SK-N-SH (cell line): ENCODE data around the gene KCTD20. TPM values are rescaled to one million over a fixed set of nuclear protein-coding genes. Genes with fewer than 3 reads are reported as not detected.

Experiments
- CTCF ChIA-PET: fragments of 300-600, 350-600 bp; formaldehyde crosslinking; extraction: SDS; loops from one replicate; lab custom pipeline; 2021; lab: Yijun Ruan, JAX
- POLR2A ChIA-PET: fragments of 350-600 bp; sonication (Branson Sonifier 250); formaldehyde crosslinking; extraction: SDS; loops from one replicate; lab custom pipeline; 2020; ENCODE audit warnings: antibody characterized with exemption, inconsistent platforms; lab: Yijun Ruan, JAX
- DNase-seq: peaks from one replicate; pipeline ENCODE4 v3.0.0; 2012
- H2AFZ ChIP-seq: fragments of 200-600 bp; sonication (generic); 2 replicates; pipeline ENCODE4 v1.8.1; 2016; ENCODE audit warnings: antibody characterized with exemption, mild to moderate bottlenecking, low read depth
- H3F3A ChIP-seq: fragments of 200-600 bp; sonication (generic); replicated peaks from 2 replicates; pipeline ENCODE3; 2016; ENCODE audit warnings: antibody characterized with exemption, mild to moderate bottlenecking; ENCODE audit not compliant: insufficient read depth
- H3K27ac ChIP-seq, 2 experiments: fragments of 200-500 bp in 1 of 2; fragments of 200-600 bp in 1 of 2; sonication (Bioruptor generic) in 1 of 2; sonication (generic), shearing (Covaris generic) in 1 of 2; 2 replicates each; pipeline versions ENCODE4 v1.5.1 to v1.6.1; 2014 to 2016; ENCODE audit warnings: low read depth in 2 of 2, inconsistent platforms in 1 of 2, low read length in 1 of 2, mild to moderate bottlenecking in 1 of 2, mixed read lengths in 1 of 2
- H3K27me3 ChIP-seq: fragments of 200-600 bp; sonication (generic), shearing (Covaris generic); 2 replicates; pipeline ENCODE4 v1.6.1; 2016; ENCODE audit warnings: mixed run types; ENCODE audit not compliant: insufficient read depth
- H3K36me3 ChIP-seq, 2 experiments: fragments of 200-500 bp in 1 of 2; fragments of 200-600 bp in 1 of 2; sonication (Bioruptor generic) in 1 of 2; sonication (generic) in 1 of 2; replicated peaks in 1 of 2; 2 replicates each; pipeline versions ENCODE3 to v1.5.1; 2014 to 2016; ENCODE audit warnings: low read length in 1 of 2, mild to moderate bottlenecking in 1 of 2; ENCODE audit not compliant: insufficient read depth in 2 of 2, control insufficient read depth in 1 of 2
- H3K4me1 ChIP-seq, 2 experiments: fragments of 200-500 bp in 1 of 2; fragments of 200-600 bp in 1 of 2; sonication (Bioruptor generic) in 1 of 2; sonication (generic), shearing (Covaris generic) in 1 of 2; 2 replicates each; pipeline versions ENCODE4 v1.5.1 to v1.6.1; 2014 to 2016; ENCODE audit warnings: low read depth in 1 of 2, low read length in 1 of 2, mixed run types in 1 of 2; ENCODE audit not compliant: insufficient read depth in 2 of 2, control insufficient read depth in 1 of 2
- H3K4me2 ChIP-seq: fragments of 200-600 bp; sonication (generic), shearing (Covaris generic); 2 replicates; pipeline ENCODE4 v1.6.1; 2017; ENCODE audit warnings: mixed run types
- H3K4me3 ChIP-seq, 2 experiments: fragments of 200-500 bp in 1 of 2; fragments of 200-600 bp in 1 of 2; sonication (Bioruptor generic) in 1 of 2; sonication (generic), shearing (Covaris generic) in 1 of 2; 2 replicates each; pipeline versions ENCODE4 v1.5.1 to v1.8.1; 2014 to 2016; ENCODE audit warnings: low read depth in 2 of 2, inconsistent platforms in 1 of 2, low read length in 1 of 2, mild to moderate bottlenecking in 1 of 2, mixed read lengths in 1 of 2, moderate library complexity in 1 of 2
- H3K79me2 ChIP-seq: fragments of 200-600 bp; sonication (generic); 2 replicates; pipeline ENCODE4 v1.8.1; 2017; ENCODE audit warnings: mild to moderate bottlenecking; ENCODE audit not compliant: insufficient read depth
- H3K9ac ChIP-seq: fragments of 200-600 bp; sonication (generic); 2 replicates; pipeline ENCODE4 v1.6.1; 2017; ENCODE audit warnings: mixed run types
- H3K9me2 ChIP-seq: fragments of 200-600 bp; sonication (generic); 2 replicates; pipeline ENCODE4 v1.6.1; 2017; ENCODE audit warnings: mixed run types
- H3K9me3 ChIP-seq: fragments of 200-600 bp; sonication (generic); 2 replicates; pipeline ENCODE4 v1.6.1; 2017; ENCODE audit warnings: mixed run types, mild to moderate bottlenecking, moderate library complexity
- H4K20me1 ChIP-seq: fragments of 200-600 bp; sonication (generic); 2 replicates; pipeline ENCODE4 v1.6.1; 2017; ENCODE audit warnings: mild to moderate bottlenecking, mixed run types; ENCODE audit not compliant: insufficient read depth
- CHD2 ChIP-seq: fragments of 150-350 bp; IDR thresholded peaks from 2 replicates; pipeline ENCODE4 v1.6.1; 2018; ENCODE audit warnings: low read length; ENCODE audit not compliant: partially characterized antibody
- EP300 ChIP-seq, 2 experiments: IDR thresholded peaks; 2 replicates each; pipeline versions ENCODE4 v1.4.0 to v1.6.1; 2012; ENCODE audit warnings: borderline replicate concordance in 1 of 2, low read depth in 1 of 2, low read length in 1 of 2
- FOXM1 ChIP-seq: IDR thresholded peaks from 2 replicates; pipeline ENCODE4 v1.4.0; 2012; ENCODE audit warnings: low read depth, mild to moderate bottlenecking
- MEF2A ChIP-seq: IDR thresholded peaks from 2 replicates; pipeline ENCODE4 v1.4.0; 2012; ENCODE audit warnings: low read depth, borderline replicate concordance
- MXI1 ChIP-seq: IDR thresholded peaks from 2 replicates; pipeline ENCODE4 v1.6.1; 2012; ENCODE audit warnings: mild to moderate bottlenecking, low read depth, low read length, improper control_type of control experiment
- NRF1 ChIP-seq: IDR thresholded peaks from 2 replicates; pipeline ENCODE4 v1.6.1; 2012; ENCODE audit warnings: low read depth, mild to moderate bottlenecking, low read length
- POLR2AphosphoS5 ChIP-seq: IDR thresholded peaks from 2 replicates; pipeline ENCODE4 v1.6.1; 2012; ENCODE audit warnings: low read depth, low read length
- RAD21 ChIP-seq: IDR thresholded peaks from 2 replicates; pipeline ENCODE4 v1.6.1; 2012; ENCODE audit warnings: mild to moderate bottlenecking, low read length
- RCOR1 ChIP-seq: fragments of 150-350 bp; IDR thresholded peaks from 2 replicates; pipeline ENCODE4 v1.6.1; 2017; ENCODE audit warnings: antibody characterized with exemption, low read length
- RFX5 ChIP-seq: IDR thresholded peaks from 2 replicates; pipeline ENCODE4 v1.6.1; 2012; ENCODE audit warnings: mild to moderate bottlenecking, improper control_type of control experiment, low read length
- SIN3A ChIP-seq: IDR thresholded peaks from 2 replicates; pipeline ENCODE4 v1.6.1; 2012; ENCODE audit warnings: low read depth, mild to moderate bottlenecking, low read length, moderate library complexity, borderline replicate concordance
- SMC3 ChIP-seq: IDR thresholded peaks from 2 replicates; pipeline ENCODE4 v1.6.1; 2012; ENCODE audit warnings: low read depth, low read length, improper control_type of control experiment
- TAF1 ChIP-seq: IDR thresholded peaks from 2 replicates; pipeline ENCODE4 v1.6.1; 2012; ENCODE audit warnings: low read depth, mild to moderate bottlenecking, low read length, moderate library complexity, borderline replicate concordance
- TCF12 ChIP-seq: IDR thresholded peaks from 2 replicates; pipeline ENCODE4 v1.4.0; 2012
- TEAD4 ChIP-seq: IDR thresholded peaks from 2 replicates; pipeline ENCODE4 v1.4.0; 2012; ENCODE audit warnings: mild to moderate bottlenecking, borderline replicate concordance; ENCODE audit not compliant: insufficient read depth
- YY1 ChIP-seq: IDR thresholded peaks from 2 replicates; pipeline ENCODE4 v1.4.0; 2012; ENCODE audit warnings: low read depth, mild to moderate bottlenecking
- WGBS: methylation state at CpG from one replicate; pipeline ENCODE4 v1.1.6; 2017; ENCODE audit warnings: low lambda C conversion rate; 5-methylcytosine and 5-hydroxymethylcytosine counted together
- polyA plus RNA-seq, 3 experiments: library from polyadenylated mRNA; depleted of rRNA; stranded (reverse); fragments of >200 nt; gene quantifications; 2 replicates each; pipeline ENCODE4 v1.2.3, GENCODE V29; 2012
- TF ChIP-seq, protein P1 (sequence below): IDR thresholded peaks from 2 replicates; pipeline ENCODE4 v1.4.0; 2012; ENCODE audit warnings: low read depth
- TF ChIP-seq, protein P2 (sequence below): IDR thresholded peaks from 2 replicates; pipeline ENCODE4 v1.4.0; 2012; ENCODE audit warnings: low read depth, borderline replicate concordance
- TF ChIP-seq, protein P3 (sequence below): fragments of 150-350 bp; IDR thresholded peaks from 2 replicates; pipeline ENCODE4 v1.6.1; 2017; ENCODE audit warnings: antibody characterized with exemption, low read length, low read depth, borderline replicate concordance
- TF ChIP-seq, protein P4 (sequence below): fragments of 200-600 bp; sonication (generic); IDR thresholded peaks from 2 replicates; pipeline ENCODE4 v1.6.1; 2017; ENCODE audit warnings: antibody characterized with exemption, mild to moderate bottlenecking, moderate library complexity
- TF ChIP-seq, protein P5 (sequence below): fragments of 150-350 bp; IDR thresholded peaks from 2 replicates; pipeline ENCODE4 v1.6.1; 2016; ENCODE audit warnings: mild to moderate bottlenecking, low read depth, low read length

KCTD20 gene
- polyA plus RNA-seq, 1 of the 3 experiments (the other 2 are of a cell fraction) = 29.0 TPM

DNA sequence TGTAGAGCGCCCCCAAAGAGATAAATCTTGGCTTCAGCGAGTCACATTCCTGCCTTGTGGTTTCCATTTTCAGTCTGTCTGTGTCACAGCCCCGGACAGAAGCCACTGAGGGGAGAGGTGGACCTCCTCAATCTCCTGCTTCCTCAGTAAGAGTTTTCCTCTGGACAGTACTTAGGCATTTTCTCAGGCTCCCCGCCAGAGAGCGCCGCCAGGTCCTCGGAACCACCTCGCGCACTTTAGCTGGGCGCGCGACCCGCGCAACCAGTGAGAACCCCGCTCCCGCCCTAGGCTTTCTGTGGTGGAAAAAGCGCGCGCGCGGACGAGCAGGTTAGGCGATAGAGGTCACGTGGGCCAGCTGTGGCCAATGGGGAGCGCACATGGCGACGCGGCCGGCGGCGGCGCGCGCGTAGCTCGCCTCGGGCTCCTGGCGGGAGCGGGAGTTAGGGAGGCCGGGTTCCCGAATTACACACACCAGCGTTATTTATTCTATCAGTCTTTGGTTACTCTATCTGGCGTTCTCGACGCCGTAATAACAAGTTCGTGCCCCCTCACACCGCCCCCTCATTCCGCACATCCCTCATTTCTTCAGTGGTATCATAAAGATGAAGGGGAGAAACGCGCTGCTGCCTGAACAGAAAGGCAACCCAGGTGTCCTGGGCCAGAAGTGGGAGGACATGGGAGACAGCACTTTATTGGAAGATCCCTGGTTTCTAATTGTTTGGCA lies 19.5 kb upstream of the KCTD20 start:
- H3K4me1 ChIP-seq = peaks cover 0 to 9% of the 10 kb centered on the region in 2 experiments; a peak in 1 of 4 replicates
- 0% methylated on average over 27 of the region's 51 CpGs for WGBS
- H3F3A ChIP-seq = peaks cover 4% of the 10 kb centered on the region
- no peaks in the 10 kb centered on the region for H3K9me2 ChIP-seq
- ChIA-PET CTCF (interaction anchor here (0.7 to 2.0 kb wide), 15 partner anchors 9 to 337 kb away, joined by 3 to 11 read pairs (median 4); partner anchors contain the start of genes KCTD20, PXT1 and SRSF3), POLR2A (interaction anchor here (0.5 to 1.1 kb wide), 5 partner anchors 14 to 175 kb away, joined by 3 to 4 read pairs (median 3); partner anchors contain the start of genes KCTD20 and PXT1)
- peak overlapping the region; percentile 63 for H3K9ac ChIP-seq
- H3K36me3 ChIP-seq = no peaks in the 10 kb centered on the region
- DNase-seq = peak; percentile 97
- no peaks in the 10 kb centered on the region for H3K9me3 ChIP-seq
- no peaks in the 10 kb centered on the region for H3K79me2 ChIP-seq
- peak overlapping the region; percentile 62 to 63 for H3K4me3 ChIP-seq
- no peaks in the 10 kb centered on the region for H3K27me3 ChIP-seq
- peak overlapping the region; percentile 61 to 74 for H3K27ac ChIP-seq
- H3K4me2 ChIP-seq = peak overlapping the region; percentile 76
- H4K20me1 ChIP-seq = no peaks in the 10 kb centered on the region
- peak overlapping the region; percentile 91 for H2AFZ ChIP-seq
- TF ChIP-seq, protein P1, sequence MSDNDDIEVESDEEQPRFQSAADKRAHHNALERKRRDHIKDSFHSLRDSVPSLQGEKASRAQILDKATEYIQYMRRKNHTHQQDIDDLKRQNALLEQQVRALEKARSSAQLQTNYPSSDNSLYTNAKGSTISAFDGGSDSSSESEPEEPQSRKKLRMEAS = peak; percentile 58; the same call in 1 of the 2 replicates
- TF ChIP-seq, protein P2, sequence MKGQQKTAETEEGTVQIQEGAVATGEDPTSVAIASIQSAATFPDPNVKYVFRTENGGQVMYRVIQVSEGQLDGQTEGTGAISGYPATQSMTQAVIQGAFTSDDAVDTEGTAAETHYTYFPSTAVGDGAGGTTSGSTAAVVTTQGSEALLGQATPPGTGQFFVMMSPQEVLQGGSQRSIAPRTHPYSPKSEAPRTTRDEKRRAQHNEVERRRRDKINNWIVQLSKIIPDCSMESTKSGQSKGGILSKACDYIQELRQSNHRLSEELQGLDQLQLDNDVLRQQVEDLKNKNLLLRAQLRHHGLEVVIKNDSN = peak; percentile 99
- TF ChIP-seq POLR2AphosphoS5 (peak; percentile 89), TCF12 (no peak; the same call in 1 of the 2 replicates), MEF2A (no peak), YY1 (no peak), RCOR1 (peak; percentile 76), RAD21 (peak; percentile 75), EP300 (IDR thresholded peaks at IDR 0.05; ENCODE audit: borderline replicate concordance in 1 of 2, low read depth in 1 of 2, low read length in 1 of 2) (no peak), RFX5 (peak; percentile 59; the same call in 1 of the 2 replicates), MXI1 (peak; percentile 53; the same call in 1 of the 2 replicates), SIN3A (0 out of 2 replicates have a peak, but pooled peaks have one; percentile 7), CHD2 (peak; percentile 63), SMC3 (peak; percentile 87), TEAD4 (no peak), FOXM1 (no peak), NRF1 (peak; percentile 64), TAF1 (peak; percentile 29; the same call in 1 of the 2 replicates)
- TF ChIP-seq, protein P3, sequence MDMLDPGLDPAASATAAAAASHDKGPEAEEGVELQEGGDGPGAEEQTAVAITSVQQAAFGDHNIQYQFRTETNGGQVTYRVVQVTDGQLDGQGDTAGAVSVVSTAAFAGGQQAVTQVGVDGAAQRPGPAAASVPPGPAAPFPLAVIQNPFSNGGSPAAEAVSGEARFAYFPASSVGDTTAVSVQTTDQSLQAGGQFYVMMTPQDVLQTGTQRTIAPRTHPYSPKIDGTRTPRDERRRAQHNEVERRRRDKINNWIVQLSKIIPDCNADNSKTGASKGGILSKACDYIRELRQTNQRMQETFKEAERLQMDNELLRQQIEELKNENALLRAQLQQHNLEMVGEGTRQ = peak; percentile 85
- TF ChIP-seq, protein P4, sequence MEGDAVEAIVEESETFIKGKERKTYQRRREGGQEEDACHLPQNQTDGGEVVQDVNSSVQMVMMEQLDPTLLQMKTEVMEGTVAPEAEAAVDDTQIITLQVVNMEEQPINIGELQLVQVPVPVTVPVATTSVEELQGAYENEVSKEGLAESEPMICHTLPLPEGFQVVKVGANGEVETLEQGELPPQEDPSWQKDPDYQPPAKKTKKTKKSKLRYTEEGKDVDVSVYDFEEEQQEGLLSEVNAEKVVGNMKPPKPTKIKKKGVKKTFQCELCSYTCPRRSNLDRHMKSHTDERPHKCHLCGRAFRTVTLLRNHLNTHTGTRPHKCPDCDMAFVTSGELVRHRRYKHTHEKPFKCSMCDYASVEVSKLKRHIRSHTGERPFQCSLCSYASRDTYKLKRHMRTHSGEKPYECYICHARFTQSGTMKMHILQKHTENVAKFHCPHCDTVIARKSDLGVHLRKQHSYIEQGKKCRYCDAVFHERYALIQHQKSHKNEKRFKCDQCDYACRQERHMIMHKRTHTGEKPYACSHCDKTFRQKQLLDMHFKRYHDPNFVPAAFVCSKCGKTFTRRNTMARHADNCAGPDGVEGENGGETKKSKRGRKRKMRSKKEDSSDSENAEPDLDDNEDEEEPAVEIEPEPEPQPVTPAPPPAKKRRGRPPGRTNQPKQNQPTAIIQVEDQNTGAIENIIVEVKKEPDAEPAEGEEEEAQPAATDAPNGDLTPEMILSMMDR = peak; percentile 72
- TF ChIP-seq, protein P5, sequence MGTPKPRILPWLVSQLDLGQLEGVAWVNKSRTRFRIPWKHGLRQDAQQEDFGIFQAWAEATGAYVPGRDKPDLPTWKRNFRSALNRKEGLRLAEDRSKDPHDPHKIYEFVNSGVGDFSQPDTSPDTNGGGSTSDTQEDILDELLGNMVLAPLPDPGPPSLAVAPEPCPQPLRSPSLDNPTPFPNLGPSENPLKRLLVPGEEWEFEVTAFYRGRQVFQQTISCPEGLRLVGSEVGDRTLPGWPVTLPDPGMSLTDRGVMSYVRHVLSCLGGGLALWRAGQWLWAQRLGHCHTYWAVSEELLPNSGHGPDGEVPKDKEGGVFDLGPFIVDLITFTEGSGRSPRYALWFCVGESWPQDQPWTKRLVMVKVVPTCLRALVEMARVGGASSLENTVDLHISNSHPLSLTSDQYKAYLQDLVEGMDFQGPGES = 0 out of 2 replicates have a peak, but pooled peaks have one; percentile 28
